ENCODE data around the gene ZNF511. TPM values are rescaled to one million over a fixed set of nuclear protein-coding genes. Genes with fewer than 3 reads are reported as not detected.

ZNF511 gene
- total and polyA plus RNA-seq, 2 experiments from 2014 or later: 12.6 to 59.5 TPM

DNA sequence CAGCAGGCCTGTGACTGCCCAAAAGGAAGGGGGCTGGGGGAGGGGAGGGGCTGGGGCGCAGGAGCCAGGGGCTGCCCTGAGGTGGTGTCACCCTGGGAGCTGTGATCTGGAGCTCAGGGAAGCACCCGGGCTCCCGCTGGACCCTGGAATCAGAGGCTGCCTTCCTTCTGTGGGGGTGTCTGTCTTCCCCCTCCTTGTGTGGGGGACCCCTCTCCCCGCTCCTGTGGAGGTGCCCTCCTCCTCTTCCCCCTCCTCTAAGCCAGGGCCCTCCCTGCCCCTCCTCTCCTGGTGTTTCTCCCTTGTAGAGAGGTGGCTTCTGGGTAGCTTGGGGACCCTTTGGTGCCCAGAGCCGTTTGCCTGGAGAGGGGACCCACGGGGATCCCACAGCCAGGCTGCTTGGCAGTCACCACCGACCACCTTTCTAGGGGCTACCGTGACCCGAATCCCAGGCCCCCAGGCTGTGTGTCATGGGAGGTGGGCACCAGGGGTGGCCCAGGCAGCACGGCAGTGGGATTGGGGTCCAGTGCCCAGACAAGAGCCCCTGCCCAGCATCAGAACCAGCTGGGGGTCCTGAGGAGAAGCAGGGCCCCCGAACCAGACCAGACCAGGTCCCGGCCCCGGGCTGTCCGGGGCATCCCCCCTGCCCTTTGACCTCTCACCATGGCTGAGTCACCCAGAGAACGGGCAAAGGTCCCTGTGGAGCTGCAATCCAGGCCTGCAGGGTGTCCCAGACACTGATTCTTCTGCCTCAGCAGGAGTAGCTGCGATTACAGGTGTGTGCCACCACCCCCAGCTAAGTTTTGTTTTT is 39.2 kb downstream of the ZNF511 start:
- Histone ChIP-seq H3K9me3 (ENCODE audit: low read depth) (no peaks in the 10 kb centered on the region), H3K4me1 (ENCODE audit: insufficient read depth) (no peaks in the 10 kb centered on the region), H3K9me2 (ENCODE audit: insufficient read depth) (no peaks in the 10 kb centered on the region), H3K9ac (no peak overlapping the region), H4K20me1 (ENCODE audit: insufficient read depth) (no peaks in the 10 kb centered on the region), H3K4me2 (ENCODE audit: unreplicated experiment) (no peak overlapping the region), H3K36me3 (ENCODE audit: low read depth) (no peaks in the 10 kb centered on the region), H3K79me2 (ENCODE audit: insufficient read depth) (no peaks in the 10 kb centered on the region), H2AFZ (no peak overlapping the region), H3K27ac (no peak overlapping the region), H3F3A (ENCODE audit: insufficient read depth) (no peaks in the 10 kb centered on the region), H3K27me3 (replicated peaks; ENCODE audit: insufficient read depth) (peaks cover 22% of the 10 kb centered on the region), H3K4me3 (no peak overlapping the region)
- TF ChIP-seq EZH2phosphoT487 (IDR thresholded peaks at IDR 0.05; ENCODE audit: insufficient read depth, low read depth) (no peak), EZH2 (IDR thresholded peaks at IDR 0.05; ENCODE audit: insufficient read depth, poor library complexity, severe bottlenecking) (no peak)
- in situ Hi-C loops (cut with MboI): no loop called here
- WGBS, 2 experiments (ENCODE audit: low coverage in 1 of 2, low lambda C conversion rate in 2 of 2, missing lambda C conversion rate in 2 of 2): 35 to 46% methylated on average over 12 to 16 of the region's 16 CpGs
- no peak for DNase-seq

DNA sequence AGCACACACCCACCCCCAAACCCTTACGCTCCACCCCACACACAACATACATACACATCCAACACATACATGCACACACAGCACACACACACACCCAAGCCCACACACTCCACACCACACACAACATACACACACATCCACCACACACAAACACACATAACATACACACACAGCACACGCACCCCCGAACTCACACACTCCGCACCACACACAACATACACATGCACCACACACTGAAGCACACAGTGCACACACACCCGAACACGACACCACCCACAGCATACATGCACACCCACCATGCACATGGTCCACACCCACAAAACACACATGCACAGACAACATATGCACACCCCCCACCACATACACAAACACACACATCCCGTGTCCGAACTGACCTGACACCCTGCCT is 40.5 kb downstream of the ZNF511 start:
- Histone ChIP-seq H3K4me1 (ENCODE audit: insufficient read depth) (no peaks in the 10 kb centered on the region), H4K20me1 (ENCODE audit: insufficient read depth) (no peaks in the 10 kb centered on the region), H3K9me2 (ENCODE audit: insufficient read depth) (no peaks in the 10 kb centered on the region), H3K36me3 (ENCODE audit: low read depth) (no peaks in the 10 kb centered on the region), H3K9ac (no peak overlapping the region), H3K79me2 (ENCODE audit: insufficient read depth) (no peaks in the 10 kb centered on the region), H3K27me3 (replicated peaks; ENCODE audit: insufficient read depth) (peaks cover 14% of the 10 kb centered on the region), H3F3A (ENCODE audit: insufficient read depth) (no peaks in the 10 kb centered on the region), H3K9me3 (ENCODE audit: low read depth) (no peaks in the 10 kb centered on the region), H2AFZ (no peak overlapping the region), H3K4me2 (ENCODE audit: unreplicated experiment) (no peak overlapping the region), H3K4me3 (no peak overlapping the region), H3K27ac (no peak overlapping the region)
- DNase-seq: no peak
- in situ Hi-C loops (cut with MboI): no loop called here
- TF ChIP-seq EZH2 (IDR thresholded peaks at IDR 0.05; ENCODE audit: insufficient read depth, poor library complexity, severe bottlenecking): no peak
- no peak for TF ChIP-seq EZH2phosphoT487 (IDR thresholded peaks at IDR 0.05; ENCODE audit: insufficient read depth, low read depth)
- WGBS, 2 experiments (ENCODE audit: low coverage in 1 of 2, low lambda C conversion rate in 2 of 2, missing lambda C conversion rate in 2 of 2): 57 to 61% methylated on average over 8 of the region's 8 CpGs

DNA sequence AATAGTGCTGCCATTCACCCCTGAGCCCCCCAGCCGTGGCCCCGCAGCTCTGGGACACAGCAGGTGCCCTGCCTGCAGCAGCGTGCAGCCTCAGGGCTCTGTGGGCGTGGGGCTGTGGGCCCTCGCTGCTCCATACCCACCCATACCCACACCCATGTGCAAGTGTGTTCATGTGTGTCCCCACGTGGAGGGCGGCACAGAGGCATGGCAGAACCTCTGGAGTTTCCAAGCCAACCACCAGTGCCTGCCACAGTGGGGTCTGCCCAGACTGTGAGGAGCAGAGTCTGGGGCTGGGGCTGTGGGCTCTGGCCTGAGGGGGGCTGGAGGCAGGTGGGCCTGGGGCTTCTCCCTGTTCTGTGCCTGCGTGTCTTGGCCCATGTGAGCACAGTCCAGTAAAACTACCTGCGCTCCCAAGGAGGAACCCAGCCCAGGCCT is 40.9 kb downstream of the ZNF511 start:
- in situ Hi-C loops (cut with MboI): no loop called here
- 13 to 25% methylated on average over 7 to 9 of the region's 9 CpGs for WGBS, 2 experiments (ENCODE audit: low coverage in 1 of 2, low lambda C conversion rate in 2 of 2, missing lambda C conversion rate in 2 of 2)
- Histone ChIP-seq H3K4me2 (ENCODE audit: unreplicated experiment) (no peak overlapping the region), H3K9me3 (ENCODE audit: low read depth) (no peaks in the 10 kb centered on the region), H3K36me3 (ENCODE audit: low read depth) (no peaks in the 10 kb centered on the region), H3K27me3 (replicated peaks; ENCODE audit: insufficient read depth) (peaks cover 14% of the 10 kb centered on the region), H3K79me2 (ENCODE audit: insufficient read depth) (no peaks in the 10 kb centered on the region), H3K27ac (no peak overlapping the region), H2AFZ (no peak overlapping the region), H3K4me1 (ENCODE audit: insufficient read depth) (no peaks in the 10 kb centered on the region), H3K9me2 (ENCODE audit: insufficient read depth) (no peaks in the 10 kb centered on the region), H3K9ac (no peak overlapping the region), H3K4me3 (no peak overlapping the region), H3F3A (ENCODE audit: insufficient read depth) (no peaks in the 10 kb centered on the region), H4K20me1 (ENCODE audit: insufficient read depth) (no peaks in the 10 kb centered on the region)
- TF ChIP-seq EZH2phosphoT487 (IDR thresholded peaks at IDR 0.05; ENCODE audit: insufficient read depth, low read depth) (no peak), EZH2 (IDR thresholded peaks at IDR 0.05; ENCODE audit: insufficient read depth, poor library complexity, severe bottlenecking) (no peak)
- DNase-seq: no peak

DNA sequence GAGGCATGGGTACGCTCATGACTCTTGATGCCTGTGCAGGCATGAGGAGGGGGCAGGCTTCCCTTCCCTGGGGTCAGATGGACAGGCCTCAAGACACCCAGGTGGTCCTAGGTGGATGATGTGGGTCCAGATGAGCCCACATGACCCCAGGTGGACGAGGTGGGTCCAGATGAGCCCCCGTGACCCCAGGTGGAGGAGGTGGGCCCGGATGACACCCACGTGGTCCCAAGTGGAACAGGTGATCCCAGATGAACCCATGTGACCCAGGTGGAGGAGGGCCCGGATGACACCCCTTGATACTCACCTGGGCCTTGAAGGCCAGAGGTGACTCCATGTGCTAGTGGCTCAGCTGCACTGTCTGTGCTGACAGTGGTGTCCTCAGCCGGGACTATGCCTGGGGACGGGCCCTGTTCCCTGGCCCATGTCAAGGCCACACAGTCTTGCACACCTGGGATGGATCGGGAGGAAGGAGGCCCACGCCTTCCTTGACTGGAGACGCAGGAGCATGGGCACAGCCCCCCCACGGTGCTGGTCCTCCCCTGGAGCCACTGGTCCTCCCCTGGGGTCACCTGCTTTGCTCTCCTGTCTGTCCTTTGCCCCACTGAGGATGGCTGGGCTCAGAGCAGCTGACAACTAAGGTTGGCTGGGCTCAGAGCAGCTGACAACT is 41.7 kb downstream of the ZNF511 start:
- no peak for DNase-seq
- no peak overlapping the region for H2AFZ ChIP-seq

More for the DNA sequence above, 41.7 kb downstream of the ZNF511 start:
- no peak overlapping the region for H3K4me3 ChIP-seq
- TF ChIP-seq EZH2phosphoT487 (IDR thresholded peaks at IDR 0.05; ENCODE audit: insufficient read depth, low read depth) (no peak), EZH2 (IDR thresholded peaks at IDR 0.05; ENCODE audit: insufficient read depth, poor library complexity, severe bottlenecking) (no peak)
- no peaks in the 10 kb centered on the region for H3K4me1 ChIP-seq (ENCODE audit: insufficient read depth)
- H3K27ac ChIP-seq: no peak overlapping the region
- 62 to 69% methylated on average over 11 to 12 of the region's 12 CpGs for WGBS, 2 experiments (ENCODE audit: low coverage in 1 of 2, low lambda C conversion rate in 2 of 2, missing lambda C conversion rate in 2 of 2)
- in situ Hi-C loops (cut with MboI): no loop called here
- H3F3A ChIP-seq (ENCODE audit: insufficient read depth): no peaks in the 10 kb centered on the region
- 0 out of 2 replicates have a peak, but pooled peaks cover 6% of the 10 kb centered on the region for H3K27me3 ChIP-seq (replicated peaks; ENCODE audit: insufficient read depth)
- no peaks in the 10 kb centered on the region for H3K9me2 ChIP-seq (ENCODE audit: insufficient read depth)
- H3K9ac ChIP-seq: no peak overlapping the region
- no peaks in the 10 kb centered on the region for H3K9me3 ChIP-seq (ENCODE audit: low read depth)
- H3K36me3 ChIP-seq (ENCODE audit: low read depth): no peaks in the 10 kb centered on the region
- no peaks in the 10 kb centered on the region for H4K20me1 ChIP-seq (ENCODE audit: insufficient read depth)
- no peak overlapping the region for H3K4me2 ChIP-seq (ENCODE audit: unreplicated experiment)
- H3K79me2 ChIP-seq (ENCODE audit: insufficient read depth): no peaks in the 10 kb centered on the region

Measured in GM23248 (cell line).